GM19193 (cell line): ENCODE data around the gene MTFP1.

Source experiments
- POLR2A ChIP-seq: IDR thresholded peaks from 4 replicates; pipeline ENCODE4 v1.6.1; 2011; ENCODE audit not compliant: insufficient read depth, insufficient read length; ENCODE audit errors: extremely low read depth

The MTFP1 gene

DNA sequence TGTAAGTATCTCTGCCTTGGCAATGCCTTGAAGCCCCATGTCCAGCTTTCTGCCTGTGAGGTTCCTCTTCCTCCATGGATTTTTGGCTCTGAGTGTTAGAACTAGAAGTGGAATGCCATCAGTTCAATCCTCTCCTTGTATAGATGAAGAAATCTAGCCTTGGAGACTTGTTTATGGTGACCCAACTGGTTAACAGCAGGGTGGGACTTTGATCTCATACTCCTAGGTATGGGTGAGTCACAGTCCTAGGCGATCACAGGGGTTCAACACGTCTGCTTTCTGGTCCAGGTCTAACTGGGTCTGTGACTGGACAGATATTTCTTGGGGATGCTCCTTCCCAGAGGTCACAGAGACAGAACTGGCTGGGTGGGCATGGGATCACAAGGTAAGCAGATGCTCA, 9.2 kb upstream of the MTFP1 start:
- no peak for TF ChIP-seq POLR2A

DNA sequence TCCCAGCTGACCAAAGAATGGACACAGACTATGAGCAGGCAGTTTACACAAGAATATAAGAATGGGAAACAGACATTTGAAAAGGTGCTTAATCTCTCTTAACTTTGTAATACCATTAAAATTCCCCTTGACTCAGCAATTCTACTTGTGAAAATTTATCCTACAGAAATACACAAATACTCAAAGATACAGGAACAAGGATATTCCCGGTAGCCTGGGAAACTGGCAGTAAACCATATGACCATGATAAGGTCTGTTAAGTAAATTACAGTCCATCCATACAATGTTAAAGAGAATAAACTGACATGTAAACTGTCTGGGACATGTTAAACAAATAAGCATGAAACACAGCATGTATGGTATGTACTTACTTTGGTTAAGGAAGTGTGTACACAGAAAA, 8.7 kb upstream of the MTFP1 start:
- no peak for TF ChIP-seq POLR2A

DNA sequence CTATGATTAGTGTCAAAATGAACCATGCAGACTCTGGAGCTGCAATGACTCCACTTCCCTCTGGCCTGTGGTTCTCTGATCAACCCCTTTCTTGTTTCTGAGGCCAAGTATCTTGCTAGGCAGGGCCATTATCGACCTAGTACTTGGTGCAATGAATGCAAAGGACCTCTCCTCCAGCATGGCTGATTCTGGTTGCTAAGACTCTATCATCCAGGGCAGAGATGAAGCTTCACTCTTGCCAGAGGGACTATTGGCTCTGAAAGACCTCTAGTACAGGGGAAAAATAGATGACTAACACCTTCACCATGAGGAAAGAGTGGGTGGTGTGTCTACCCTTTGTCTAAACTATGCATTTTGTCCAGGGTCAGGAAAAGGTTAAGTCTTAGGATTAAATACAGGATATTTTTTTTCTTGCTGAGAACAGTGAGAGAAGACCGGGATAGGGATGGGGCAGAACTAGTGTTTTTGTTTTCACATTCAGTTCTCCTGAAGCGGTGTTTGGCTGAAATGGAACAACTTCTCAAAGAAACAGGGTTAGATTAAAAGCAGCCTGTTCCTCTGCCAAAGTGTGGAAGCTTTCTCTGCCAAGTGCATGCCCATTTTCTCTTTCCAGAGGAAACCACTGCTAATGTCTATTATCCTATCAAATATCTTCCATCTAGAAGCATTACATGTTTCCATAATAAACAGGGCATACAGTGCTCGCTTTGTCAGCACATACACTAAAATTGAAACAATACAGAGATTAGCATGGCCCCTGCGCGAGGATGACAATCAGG, 5.0 kb upstream of the MTFP1 start:
- no peak for TF ChIP-seq POLR2A

DNA sequence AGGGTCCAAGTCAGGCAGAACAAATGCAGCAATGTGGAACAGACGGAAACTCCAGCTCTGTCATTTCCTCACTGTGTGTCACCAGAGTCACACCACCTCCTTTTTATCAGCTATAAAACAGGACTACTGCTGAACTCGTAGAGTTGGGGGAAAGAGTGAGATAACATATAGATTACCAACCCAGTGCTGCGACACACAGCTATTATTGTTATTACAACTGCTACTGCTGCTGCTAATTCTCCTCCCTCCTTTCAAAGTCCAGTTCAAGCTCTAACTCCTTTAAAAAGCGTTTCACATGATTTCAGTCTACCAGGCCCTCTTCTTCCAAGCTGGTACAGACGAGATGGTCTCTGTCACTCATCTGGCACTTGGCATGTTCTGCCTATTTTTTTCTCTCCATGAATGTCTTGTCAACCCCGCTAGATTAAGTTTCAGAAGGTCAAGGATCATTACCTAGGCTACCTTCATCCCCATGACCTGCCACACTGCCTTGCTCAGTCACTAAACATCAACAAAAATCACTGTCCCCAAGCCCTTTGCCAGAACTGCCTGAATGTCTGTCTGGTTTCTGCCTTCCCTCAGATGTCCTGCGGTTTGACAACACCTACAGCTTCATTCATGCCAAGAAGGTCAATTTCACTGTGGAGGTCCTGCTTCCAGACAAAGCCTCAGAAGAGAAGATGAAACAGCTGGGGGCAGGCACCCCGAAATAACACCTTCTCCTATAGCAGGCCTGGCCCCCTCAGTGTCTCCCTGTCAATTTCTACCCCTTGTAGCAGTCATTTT, 3.7 kb upstream of the MTFP1 start:
- no peak for TF ChIP-seq POLR2A

DNA sequence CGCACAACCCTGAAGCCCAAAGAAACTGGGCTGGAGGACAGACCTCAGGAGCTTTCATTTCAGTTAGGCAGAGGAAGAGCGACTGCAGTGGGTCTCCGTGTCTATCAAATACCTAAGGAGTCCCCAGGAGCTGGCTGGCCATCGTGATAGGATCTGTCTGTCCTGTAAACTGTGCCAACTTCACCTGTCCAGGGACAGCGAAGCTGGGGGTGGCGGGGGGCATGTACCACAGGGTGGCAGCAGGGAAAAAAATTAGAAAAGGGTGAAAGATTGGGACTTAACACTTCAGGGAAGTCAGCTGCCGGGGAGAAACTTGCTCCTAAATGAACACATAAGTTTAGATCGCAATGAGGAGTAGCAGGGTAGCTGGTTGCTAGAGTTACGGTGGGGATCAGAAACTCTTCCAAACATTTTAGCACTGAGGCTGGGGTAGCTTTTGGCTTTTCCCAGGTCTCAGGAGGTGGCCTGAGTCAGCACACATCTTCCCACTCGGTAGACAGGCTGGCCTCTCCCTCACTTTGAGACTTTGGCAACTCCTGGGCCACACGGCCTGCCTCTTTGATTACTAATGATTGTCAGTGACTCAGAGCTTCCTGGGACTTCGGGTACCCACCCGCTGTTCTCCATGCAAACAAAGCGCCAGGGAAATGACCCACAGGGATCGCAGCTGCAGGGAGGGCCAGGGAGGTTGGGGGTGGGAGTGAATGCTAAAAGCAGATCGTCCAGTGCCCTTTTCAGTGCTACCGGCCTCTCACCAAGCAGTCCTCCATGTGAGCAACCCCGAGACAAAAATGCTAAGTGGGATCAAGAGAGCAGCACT, 2.9 kb upstream of the MTFP1 start:
- no peak for TF ChIP-seq POLR2A

DNA sequence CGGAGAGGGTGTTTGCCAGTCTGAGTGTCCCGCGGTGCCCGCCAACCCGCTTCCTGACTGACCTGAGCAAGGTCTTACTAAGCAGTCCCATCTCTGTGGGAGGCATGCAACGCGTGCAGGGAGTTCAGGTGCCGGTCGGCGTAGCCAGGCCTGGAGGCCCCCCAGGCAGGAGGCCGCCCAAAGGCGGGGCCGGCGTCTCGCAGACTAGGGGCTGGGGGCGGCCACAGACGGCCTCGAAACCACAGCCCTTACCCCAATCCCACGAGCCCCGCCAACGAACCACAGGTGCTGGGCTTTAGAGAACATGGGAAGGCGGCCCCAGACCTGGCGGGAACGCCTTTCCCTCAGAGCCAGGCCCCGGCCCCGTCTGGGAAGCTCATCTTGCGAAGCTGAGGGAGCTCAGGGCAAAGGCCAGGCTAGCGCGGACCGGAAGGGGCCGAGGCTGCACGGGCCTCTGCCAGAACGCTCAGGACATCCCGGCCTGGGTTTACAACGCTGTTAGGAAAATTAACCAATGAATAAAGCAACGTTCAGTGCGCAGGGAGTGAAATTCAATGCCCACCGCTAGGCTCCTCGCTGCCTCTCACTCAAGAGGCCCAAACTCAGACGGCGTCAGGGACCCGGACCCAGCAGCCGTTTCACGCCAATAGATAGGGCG, 2.1 kb upstream of the MTFP1 start:
- TF ChIP-seq POLR2A = peak; percentile 86

DNA sequence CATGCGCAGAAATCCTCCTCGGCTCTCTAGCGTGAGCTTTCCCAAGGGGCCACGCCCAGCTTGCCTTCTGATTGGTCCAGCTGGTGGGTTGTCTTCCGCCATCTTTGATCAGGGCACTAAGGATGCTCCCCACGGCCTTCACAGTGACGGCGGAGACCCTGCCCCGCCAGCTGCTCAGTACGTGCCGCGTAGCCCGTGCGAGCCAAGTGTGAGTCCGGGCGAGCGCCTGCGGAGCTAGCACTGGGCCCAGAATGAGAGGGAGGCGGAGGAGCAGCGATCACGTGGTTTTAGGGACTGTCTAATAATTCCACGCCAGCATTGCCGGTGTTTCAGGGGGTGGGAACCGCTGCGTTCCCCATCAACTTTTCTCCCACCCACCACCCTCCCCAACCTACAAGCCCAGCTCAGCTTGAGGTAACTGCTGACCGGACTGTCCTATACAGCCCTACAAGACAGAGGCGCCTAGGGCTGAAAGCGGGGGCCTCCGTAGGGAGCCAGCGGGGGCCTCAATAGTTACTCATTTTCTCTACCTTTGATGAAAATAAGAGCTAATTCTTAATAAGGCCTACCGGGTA, 1.5 kb upstream of the MTFP1 start:
- peak; percentile 66 for TF ChIP-seq POLR2A

DNA sequence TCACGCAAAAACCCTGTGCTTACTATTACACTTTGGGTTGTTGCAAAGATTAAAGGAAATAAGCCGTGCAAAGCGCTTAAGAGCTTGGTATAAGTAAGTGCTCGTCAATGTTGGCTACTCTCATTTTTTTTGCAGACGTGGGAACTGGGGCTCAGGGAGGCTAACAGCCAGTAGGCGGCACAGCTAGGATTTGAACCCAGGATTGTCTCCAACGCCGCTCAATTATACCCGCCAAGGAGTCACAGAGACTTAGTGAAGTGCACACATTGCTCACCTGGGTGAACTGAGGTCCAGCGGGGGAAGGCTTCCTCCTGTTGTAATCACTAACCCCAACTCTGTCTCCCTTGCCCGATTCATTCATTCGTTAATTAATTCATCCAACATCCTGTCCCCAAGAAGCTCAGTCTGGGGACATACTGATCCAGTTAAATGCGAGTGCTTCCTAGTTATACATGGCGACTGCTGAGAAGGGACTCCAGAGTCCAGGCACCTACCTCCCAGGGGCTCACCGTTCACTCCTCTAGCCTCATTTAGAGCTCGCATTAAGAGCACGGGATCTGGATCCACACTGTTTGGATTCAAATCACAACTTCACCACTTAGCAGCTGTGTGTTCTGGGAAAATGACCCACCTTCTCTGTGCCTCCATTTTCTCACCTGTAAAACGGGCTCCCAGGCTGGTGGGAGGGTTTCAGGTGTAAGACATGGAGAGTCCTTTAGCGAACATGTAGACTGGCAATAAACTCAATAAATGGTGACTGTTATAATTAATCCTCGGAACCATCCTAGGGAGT, 838 bp upstream of the MTFP1 start:
- no peak for TF ChIP-seq POLR2A

DNA sequence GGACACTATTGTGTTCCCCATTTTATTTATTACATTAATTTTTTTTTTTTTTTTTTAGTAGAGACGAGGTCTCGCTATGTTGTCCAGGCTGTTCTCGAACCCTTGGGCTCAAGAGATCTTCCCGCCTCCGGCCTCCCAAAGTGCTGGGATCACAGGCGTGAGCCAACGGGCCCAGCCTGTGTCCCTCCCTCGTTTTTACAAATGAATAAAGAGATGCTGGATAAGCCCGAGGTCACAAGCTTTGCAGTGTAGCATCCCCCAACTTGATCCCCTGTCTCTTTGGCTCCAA, 297 bp upstream of the MTFP1 start:
- TF ChIP-seq POLR2A = no peak

DNA sequence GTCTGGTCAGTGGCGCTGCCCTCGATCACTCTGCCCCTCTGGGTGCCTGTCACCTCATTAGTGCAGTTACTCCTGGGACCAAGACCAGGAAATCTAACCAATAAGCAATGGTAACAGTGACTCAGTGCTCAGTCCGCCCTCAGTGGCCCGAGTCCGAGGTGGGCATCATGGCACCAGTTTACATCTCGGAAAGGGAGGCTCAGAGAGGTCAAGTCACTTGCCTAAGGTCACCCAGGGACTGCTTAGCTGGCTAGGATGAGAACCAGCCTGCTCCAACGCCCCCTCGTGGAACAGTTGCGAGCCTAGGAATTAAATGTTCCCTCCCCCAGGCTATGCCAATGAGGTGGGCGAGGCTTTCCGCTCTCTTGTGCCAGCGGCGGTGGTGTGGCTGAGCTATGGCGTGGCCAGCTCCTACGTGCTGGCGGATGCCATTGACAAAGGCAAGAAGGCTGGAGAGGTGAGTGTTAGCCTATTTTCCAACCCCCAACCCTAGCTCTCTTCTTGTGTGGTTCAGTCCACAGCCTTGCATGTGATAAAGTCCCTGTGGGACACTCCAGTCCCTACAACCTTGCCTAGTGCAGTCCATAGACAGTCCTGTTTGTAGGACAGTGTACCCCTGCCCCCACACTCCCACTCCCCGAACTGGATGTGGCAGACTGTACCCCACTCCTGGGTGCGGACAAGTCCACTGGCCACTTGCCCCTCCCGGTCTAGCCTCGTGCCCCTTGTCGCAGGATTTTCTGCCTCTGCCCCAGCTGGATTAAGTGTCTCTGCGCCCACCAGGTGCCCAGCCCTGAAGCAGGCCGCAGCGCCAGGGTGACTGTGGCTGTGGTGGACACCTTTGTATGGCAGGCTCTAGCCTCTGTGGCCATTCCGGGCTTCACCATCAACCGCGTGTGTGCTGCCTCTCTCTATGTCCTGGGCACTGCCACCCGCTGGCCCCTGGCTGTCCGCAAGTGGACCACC, 1.1 kb downstream of the MTFP1 start:
- no peak for TF ChIP-seq POLR2A

DNA sequence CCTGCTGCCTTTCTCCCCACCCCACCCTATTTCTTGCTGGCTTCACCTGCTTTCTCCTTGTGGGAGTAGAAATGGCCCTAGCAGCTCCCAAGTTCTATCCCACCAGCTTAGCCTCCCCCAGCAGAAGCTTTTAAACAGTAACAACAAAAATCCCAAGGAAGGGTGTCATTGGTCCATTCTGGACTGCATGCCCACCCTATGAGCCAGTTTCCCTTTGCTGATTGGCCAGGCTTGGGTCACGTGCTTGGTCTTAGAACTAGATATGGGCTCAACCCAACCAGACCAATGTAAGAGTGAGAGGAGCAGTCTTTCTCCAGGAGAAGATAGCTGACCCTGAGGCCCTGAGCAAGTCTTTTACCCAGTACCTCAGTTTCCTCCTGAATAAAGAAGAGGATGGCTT, 2.3 kb downstream of the MTFP1 start:
- no peak for TF ChIP-seq POLR2A

DNA sequence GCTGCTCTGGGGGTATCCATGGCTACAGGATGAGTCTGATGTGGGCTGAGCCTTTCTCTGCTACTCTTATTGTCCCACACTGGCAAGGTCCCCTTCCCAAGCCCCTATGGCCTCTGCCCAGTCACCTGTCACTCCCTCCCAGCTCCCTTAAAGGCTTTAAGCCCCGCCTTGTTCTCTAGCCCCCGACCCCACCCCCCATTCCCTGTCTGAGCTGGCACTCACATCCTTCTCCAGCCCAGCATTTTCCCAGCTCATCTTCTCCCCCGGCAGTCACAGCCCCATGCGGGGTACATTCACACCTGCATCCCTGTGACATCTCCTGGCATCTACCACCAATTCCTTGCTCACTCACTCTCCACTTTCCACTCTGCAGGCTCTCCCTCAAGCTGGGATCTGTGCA, 4.3 kb downstream of the MTFP1 start:
- no peak for TF ChIP-seq POLR2A

DNA sequence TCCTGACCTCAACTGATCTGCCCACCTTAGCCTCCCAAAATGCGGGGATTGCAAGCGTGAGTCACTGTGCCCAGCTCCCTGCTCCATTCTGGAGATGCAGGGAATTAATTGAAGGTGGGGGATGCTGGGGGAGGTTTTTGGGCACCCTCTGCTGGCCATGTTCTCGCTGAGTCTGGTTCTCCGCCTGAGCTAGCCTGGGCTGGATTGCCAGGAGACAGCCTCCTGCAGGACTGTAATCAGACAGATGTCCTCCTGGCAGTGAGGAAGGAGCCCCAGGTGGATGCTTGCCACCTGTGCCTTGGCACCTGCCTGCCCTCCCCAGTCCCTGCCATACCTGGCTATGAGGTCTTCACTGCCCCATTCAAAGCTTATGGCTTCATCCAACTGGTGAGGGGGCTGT, 5.4 kb downstream of the MTFP1 start:
- no peak for TF ChIP-seq POLR2A
